Right cardiac atrium (tissue), 5 donors: ENCODE results near the gene NUP37. TPM values are rescaled to one million over a fixed set of nuclear protein-coding genes. Genes with fewer than 3 reads are reported as not detected.
"Not testable (repeated sequence)": the region's sequence is repeated elsewhere in the genome, so short reads cannot be mapped to it uniquely, and the experiment has no call there.

Experiments
- ATAC-seq, 2 donors: fragments of 200-7000 bp; cut with Tn5 transposase; one replicate each; pipeline versions ENCODE4 v1.8.0 to v1.9.1; 2020; ENCODE audit warnings: moderate library complexity in 2 of 2, mild to moderate bottlenecking in 1 of 2
- DNase-seq, 3 donors: peaks; one replicate each; pipeline ENCODE4 v3.0.0-alpha.2; 2020
- H3K27ac ChIP-seq: one replicate; pipeline ENCODE4 v1.5.1; 2013; ENCODE audit warnings: mild to moderate bottlenecking, low read length, control low read depth, moderate library complexity
- H3K27me3 ChIP-seq: one replicate; pipeline ENCODE4 v1.6.1; 2013; ENCODE audit not compliant: control insufficient read depth, insufficient read depth
- H3K4me1 ChIP-seq: one replicate; pipeline ENCODE4 v1.6.1; 2013; ENCODE audit warnings: low read length; ENCODE audit not compliant: control insufficient read depth, insufficient read depth
- H3K4me3 ChIP-seq: one replicate; pipeline ENCODE4 v1.5.1; 2013; ENCODE audit warnings: low read length, control low read depth
- H3K9me3 ChIP-seq: one replicate; pipeline ENCODE4 v1.6.1; 2013; ENCODE audit warnings: low read length; ENCODE audit not compliant: control insufficient read depth
- WGBS: extraction: QIAGEN DNeasy Blood & Tissue Kit; methylation state at CpG from one replicate; pipeline ENCODE4 v1.1.7; 2013; 5-methylcytosine and 5-hydroxymethylcytosine counted together
- intact Hi-C, 4 donors: fragments of 100-400 bp; cut with DNase I; formaldehyde crosslinking; loops; one replicate each; pipeline versions ENCODE4 v1.11.0 to v1.14.0; 2022 to 2023
- long read RNA-seq, 4 donors: library from polyadenylated mRNA; unstranded; transcript quantifications; one replicate each; pipeline ENCODE4 v2.0.0, GENCODE V29; 2020 to 2021
- polyA plus RNA-seq: library from polyadenylated mRNA; stranded (reverse); fragments of 200-250 nt; gene quantifications from one replicate; pipeline ENCODE4 v1.2.3, GENCODE V29; 2013
- total RNA-seq, 4 donors: library from RNA; stranded (reverse); fragmentation: NEBNext Ultra II Directional; extraction: Animal tissue kit (Norgen Biotek cat#: 25700); gene quantifications; one replicate each; pipeline ENCODE4 v1.2.1, GENCODE V29; 2021
- donor health status: healthy with polysubstance abuse.
- donor health status: DM: no; HTN: yes; CAD: no.
- donor health status: DM: no; HTN: no; CAD: no.
- donor health status: DM: no; HTN: yes; CAD: no; lungs with severe emphysema.
- donor health status: DM: yes; HTN: yes; CAD: no.

The NUP37 gene
- total RNA-seq, result 10 to 100 TPM; 13.3 to 18.3 (median 16.3) TPM
- polyA plus RNA-seq, result 17.0 TPM
- long read RNA-seq, donor 1, transcript NUP37-209 (10 exons, 2,372 nt), result major isoform, 9 of 10 reads
- long read RNA-seq, donor 1, partial matches to known transcripts, result 0 of 10 reads
- long read RNA-seq, donor 1, other reads (novel, unspliced or antisense), result 0 of 10 reads
- long read RNA-seq, donor 2, partial matches to known transcripts, result 0 of 6 reads
- long read RNA-seq, donor 2, other reads (novel, unspliced or antisense), result 3 of 6 reads
- long read RNA-seq, donor 3, transcript NUP37-209 (10 exons, 2,372 nt), result major isoform, 22 of 23 reads
- long read RNA-seq, donor 3, partial matches to known transcripts, result 0 of 23 reads
- long read RNA-seq, donor 3, other reads (novel, unspliced or antisense), result 1 of 23 reads
- long read RNA-seq, donor 4, partial matches to known transcripts, result 0 of 2 reads
- long read RNA-seq, donor 4, other reads (novel, unspliced or antisense), result 0 of 2 reads

GRCh38 chr12:102119674-102120563 is at the start of gene NUP37, which contains the start of gene PARPBP:
Gene NUP37, minus strand, starts transcription at chr12:102120114. Its CDS starts 1,596 bp downstream, at chr12:102118518.
Gene PARPBP, plus strand, starts transcription at chr12:102120183. Its CDS starts 3,706 bp downstream, at chr12:102123889.
- H3K4me3 ChIP-seq, result peak within 1 kb of the TSS; percentile 80
- H3K9me3 ChIP-seq, result no peaks in the 10 kb centered on the region
- peak within 1 kb of the TSS; percentile 79 for H3K27ac ChIP-seq
- under 1% methylated on average over 62 of the region's 62 CpGs for WGBS
- intact Hi-C loops, result no loop called here
- H3K27me3 ChIP-seq, result no peaks in the 10 kb centered on the region
- ATAC-seq (peak; percentile 100), DNase-seq (peak; percentile 91 to 97 (median 96))
- peaks cover 3% of the 10 kb centered on the region for H3K4me1 ChIP-seq

DNA sequence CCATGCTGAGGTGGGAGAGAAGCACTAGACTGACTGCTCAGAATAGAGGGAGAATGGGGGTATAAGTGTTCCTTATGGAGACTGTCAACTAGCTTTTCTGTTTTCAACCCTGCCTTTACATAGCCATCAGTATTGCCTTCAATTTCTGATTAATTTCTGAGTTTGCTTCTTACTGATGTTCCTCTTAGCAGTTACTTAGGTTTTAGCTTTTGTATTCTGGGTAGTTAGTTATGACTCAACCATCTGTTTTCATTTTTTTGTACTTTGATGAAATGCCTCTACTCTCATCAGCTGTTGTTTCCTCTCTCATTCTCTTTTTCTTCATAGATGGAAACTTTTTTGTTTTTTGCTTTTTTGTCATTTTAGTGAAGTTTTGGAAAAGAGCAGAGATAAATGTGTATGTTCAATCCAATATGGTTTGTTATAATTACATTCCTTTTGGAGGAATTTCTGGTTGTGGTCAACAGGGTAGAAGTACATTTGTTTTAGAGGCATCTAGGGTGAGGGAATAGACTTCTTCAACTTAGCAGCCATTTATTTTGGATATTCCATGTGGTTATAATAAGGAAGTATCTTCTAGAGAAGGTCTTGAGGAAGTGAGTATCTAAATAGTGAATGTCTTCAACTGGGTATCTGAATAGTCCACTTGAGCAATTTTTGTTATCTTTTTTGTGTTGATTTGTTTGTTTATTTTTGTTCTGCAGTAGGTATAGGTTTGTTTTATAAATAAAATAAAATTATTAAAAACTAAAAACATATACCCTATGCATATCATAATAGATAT is 48.1 kb upstream of the NUP37 start:
- Histone ChIP-seq H3K27ac (no peak overlapping the region), H3K4me3 (no peak overlapping the region), H3K4me1 (no peaks in the 10 kb centered on the region), H3K9me3 (no peaks in the 10 kb centered on the region), H3K27me3 (no peaks in the 10 kb centered on the region)
- ATAC-seq (no peak), DNase-seq (no peak)
- intact Hi-C loops, result loop anchor here in 2 of 4 donors (5.0 to 10.0 kb wide), 2 partner anchors 314 to 317 kb away; partner anchors contain the start of gene IGF1 (in 2 of the 2)

- H3K4me1 ChIP-seq, result no peaks in the 10 kb centered on the region
- no peaks in the 10 kb centered on the region for H3K9me3 ChIP-seq
- H3K27me3 ChIP-seq, result no peaks in the 10 kb centered on the region
- no peak overlapping the region for H3K27ac ChIP-seq
- WGBS, result 97% methylated on average over 1 of the region's 1 CpG
- DNase-seq (no peak), ATAC-seq (no peak)
- intact Hi-C loops, result loop anchor here in 1 of 4 donors (10.0 kb wide), 1 partner anchor 321 kb away; the partner anchor contains the start of gene IGF1
- H3K4me3 ChIP-seq, result no peak overlapping the region
These were observed 43.5 kb upstream of the NUP37 start for GRCh38 chr12:102163383-102163782.

DNA sequence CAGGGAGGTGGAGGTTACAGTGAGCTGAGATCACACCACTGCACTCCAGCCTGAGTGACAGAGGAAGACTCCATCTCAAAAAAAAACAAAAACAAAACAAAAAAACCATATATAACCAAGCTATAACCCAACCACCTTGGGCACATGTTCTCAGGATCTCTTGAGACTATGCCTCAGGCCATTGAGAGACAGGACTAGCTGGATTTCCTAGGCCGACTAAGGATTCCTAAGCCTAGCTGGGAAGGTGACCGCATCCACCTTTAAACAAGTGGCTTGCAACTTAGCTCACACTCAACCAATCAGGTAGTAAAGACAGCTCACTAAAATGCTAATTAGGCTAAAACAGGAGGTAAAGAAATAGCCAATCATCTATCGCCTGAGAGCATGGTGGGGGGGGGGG is 35.3 kb upstream of the NUP37 start:
- H3K27ac ChIP-seq, DNase-seq, H3K4me1 ChIP-seq, intact Hi-C loops, H3K4me3 ChIP-seq, H3K27me3 ChIP-seq, ATAC-seq, H3K9me3 ChIP-seq: not testable (repeated sequence)
- WGBS, result over 99% methylated on average over 3 of the region's 3 CpGs

- H3K4me3 ChIP-seq, ATAC-seq, H3K9me3 ChIP-seq, H3K4me1 ChIP-seq, H3K27ac ChIP-seq, intact Hi-C loops, H3K27me3 ChIP-seq, DNase-seq: not testable (repeated sequence)
- 98% methylated on average over 3 of the region's 4 CpGs for WGBS
These were observed 27.2 kb upstream of the NUP37 start for GRCh38 chr12:102147062-102147587.

- no peak for DNase-seq
- Histone ChIP-seq H3K4me3 (no peak overlapping the region), H3K9me3 (no peaks in the 10 kb centered on the region), H3K27ac (no peak overlapping the region), H3K27me3 (no peaks in the 10 kb centered on the region), H3K4me1 (no peaks in the 10 kb centered on the region)
- ATAC-seq, result no peak
- 64% methylated on average over 1 of the region's 1 CpG for WGBS
- intact Hi-C loops, result no loop called here
These were observed 24.3 kb upstream of the NUP37 start for GRCh38 chr12:102144221-102144620.

DNA sequence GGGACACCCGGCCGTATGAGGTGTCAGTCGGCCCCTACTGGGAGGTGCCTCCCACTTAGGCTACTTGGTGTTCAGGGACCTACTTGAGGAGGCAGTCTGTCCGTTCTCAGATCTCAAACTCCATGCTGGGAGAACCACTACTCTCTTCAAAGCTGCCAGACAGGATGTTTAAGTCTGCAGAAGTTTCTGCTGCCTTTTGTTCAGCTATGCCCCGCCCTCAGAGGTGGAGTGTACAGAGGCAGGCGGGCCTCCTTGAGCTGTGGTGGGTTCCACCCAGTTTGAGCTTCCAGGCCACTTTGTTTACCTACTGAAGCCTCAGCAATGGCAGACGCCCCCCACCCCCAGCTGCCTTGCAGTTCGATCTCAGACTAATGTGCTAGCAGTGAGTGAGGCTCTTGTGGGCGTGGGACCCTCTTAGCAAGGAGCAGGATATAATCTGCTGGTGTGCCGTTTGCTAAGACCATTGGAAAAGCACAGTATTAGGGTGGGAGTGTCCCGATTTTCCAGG is 23.0 kb upstream of the NUP37 start:
- DNase-seq, H3K4me3 ChIP-seq, ATAC-seq, intact Hi-C loops, H3K9me3 ChIP-seq, H3K27ac ChIP-seq, H3K27me3 ChIP-seq, H3K4me1 ChIP-seq: not testable (repeated sequence)
- WGBS, result 95% methylated on average over 11 of the region's 11 CpGs

GRCh38 chr12:102137619-102138018 is 17.7 kb upstream of the NUP37 start:
- H3K9me3 ChIP-seq, intact Hi-C loops, H3K27me3 ChIP-seq, ATAC-seq, H3K4me3 ChIP-seq, DNase-seq, H3K4me1 ChIP-seq, H3K27ac ChIP-seq: not testable (repeated sequence)
- WGBS, result 93% methylated on average over 8 of the region's 8 CpGs

DNA sequence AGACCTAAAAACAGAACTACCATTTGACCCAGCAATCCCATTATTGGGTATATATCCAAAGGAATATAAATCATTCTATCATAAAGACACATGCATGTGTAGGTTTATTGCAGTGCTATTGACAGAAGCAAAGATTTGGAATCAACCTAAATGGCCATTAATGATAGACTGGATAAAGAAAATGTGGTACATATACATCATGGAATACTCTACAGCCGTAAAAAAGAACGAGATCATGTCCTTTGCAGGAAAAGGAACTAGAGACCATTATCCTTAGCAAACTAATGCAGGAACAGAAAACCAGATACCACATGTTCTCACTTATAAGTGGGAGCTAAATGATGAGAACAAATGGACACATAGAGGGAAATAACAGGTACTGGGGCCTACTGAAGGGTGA is 11.5 kb upstream of the NUP37 start:
- intact Hi-C loops, DNase-seq, H3K27me3 ChIP-seq, H3K4me1 ChIP-seq, H3K27ac ChIP-seq, H3K4me3 ChIP-seq, H3K9me3 ChIP-seq, ATAC-seq: not testable (repeated sequence)
- WGBS, result 97% methylated on average over 2 of the region's 2 CpGs

DNA sequence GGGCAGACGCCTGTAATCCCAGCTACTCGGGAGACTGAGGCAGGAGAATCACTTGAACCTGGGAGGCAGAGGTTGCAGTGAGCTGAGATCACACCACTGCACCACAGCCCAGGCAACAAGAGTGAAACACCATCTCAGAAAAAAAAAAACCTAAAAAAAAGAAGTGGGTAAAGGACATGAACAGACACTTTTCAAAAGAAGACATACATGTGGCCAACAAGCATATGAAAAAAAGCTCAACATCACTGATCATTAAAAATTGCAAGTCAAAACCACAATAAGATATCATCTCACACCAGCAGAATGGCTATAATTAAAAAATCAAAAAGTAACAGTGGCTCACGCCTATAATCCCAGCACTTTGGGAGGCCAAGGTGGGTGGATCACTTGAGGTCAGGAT is 10.8 kb upstream of the NUP37 start:
- 94% methylated on average over 3 of the region's 3 CpGs for WGBS
- H3K4me1 ChIP-seq, H3K27ac ChIP-seq, intact Hi-C loops, ATAC-seq, H3K9me3 ChIP-seq, H3K27me3 ChIP-seq, H3K4me3 ChIP-seq, DNase-seq: not testable (repeated sequence)
